Peyer's patch (tissue), 4 donors: ENCODE measurements around the gene POFUT2.

ENCODE experiments used
- CTCF ChIP-seq, 6 experiments: fragments of 450-650 bp in 4 of 6; fragments of 200-600 bp in 2 of 6; sonication (generic) in 1 of 6; IDR thresholded peaks; one replicate each; pipeline ENCODE4 v1.5.1; 2017 to 2019; ENCODE audit warnings: antibody characterized with exemption in 6 of 6, mild to moderate bottlenecking in 3 of 6, moderate library complexity in 1 of 6
- POLR2A ChIP-seq, 2 donors: fragments of 450-650 bp; IDR thresholded peaks; one replicate each; pipeline ENCODE4 v1.5.1; 2017; ENCODE audit warnings: antibody characterized with exemption in 2 of 2, mild to moderate bottlenecking in 2 of 2, moderate library complexity in 2 of 2

GRCh38 chr21:45248301-45248892, 39.3 kb downstream of the POFUT2 start:
- TF ChIP-seq CTCF (IDR thresholded peaks at IDR 0.05) (no peak), POLR2A (IDR thresholded peaks at IDR 0.05) (no peak)
